Endothelial cell of umbilical vein (primary cell): ENCODE data around the gene NCOA5. TPM values are rescaled to one million over a fixed set of nuclear protein-coding genes. Genes with fewer than 3 reads are reported as not detected.

ENCODE experiments used
- BruUV-seq: library from RNA; stranded (reverse); fragments of 400-500 nt; replicated peaks from 2 replicates; lab custom pipeline; 2021; lab: Mats Ljungman, UMichigan
- CTCF ChIA-PET: fragments of 300-600, 350-600 bp; sonication (Branson Sonifier 250); formaldehyde crosslinking; loops from one replicate; lab custom pipeline; 2021; ENCODE audit warnings: antibody characterized with exemption, inconsistent platforms; lab: Charles Lee
- POLR2A ChIA-PET: fragments of 300-600, 350-600 bp; sonication (Branson Sonifier 250); formaldehyde crosslinking; loops from one replicate; lab custom pipeline; 2021; ENCODE audit warnings: antibody characterized with exemption, inconsistent platforms; lab: Charles Lee
- DNase-seq: peaks from one replicate; pipeline ENCODE4 v3.0.0-alpha.2; 2011; ENCODE audit warnings: low read depth, low spot score
- FAIRE-seq: peaks from 2 replicates; lab custom pipeline; 2011; peaks lifted over from hg19 to GRCh38; lab: Jason Lieb, UNC
- H2AFZ ChIP-seq: 2 replicates; pipeline ENCODE4 v1.6.0; 2012; ENCODE audit warnings: low read depth, low read length, control low read depth, inconsistent platforms
- H3K27ac ChIP-seq: 2 replicates; pipeline ENCODE4 v1.5.1; 2011; ENCODE audit warnings: low read depth, mild to moderate bottlenecking, control low read depth, low read length, moderate library complexity; ENCODE audit not compliant: insufficient read depth
- H3K27me3 ChIP-seq, 2 experiments: 2 replicates each; pipeline versions ENCODE4 v1.6.0 to v1.6.1; 2011; ENCODE audit warnings: low read length in 2 of 2, mixed read lengths in 1 of 2; ENCODE audit not compliant: control insufficient read depth in 2 of 2, insufficient read depth in 2 of 2
- H3K36me3 ChIP-seq, 2 experiments: 2 replicates in 1 of 2; 3 replicates in 1 of 2; pipeline ENCODE4 v1.5.1; 2011; ENCODE audit warnings: low read length in 2 of 2, mild to moderate bottlenecking in 1 of 2, moderate library complexity in 1 of 2; ENCODE audit not compliant: control insufficient read depth in 2 of 2, insufficient read depth in 2 of 2; ENCODE audit errors: extremely low read depth in 1 of 2
- H3K4me1 ChIP-seq: 3 replicates; pipeline ENCODE4 v1.5.1; 2011; ENCODE audit warnings: mild to moderate bottlenecking, low read length; ENCODE audit not compliant: control insufficient read depth, insufficient read depth; ENCODE audit errors: extremely low read depth
- H3K4me2 ChIP-seq: 2 replicates; pipeline ENCODE4 v1.6.1; 2011; ENCODE audit warnings: low read length, control low read depth, mixed read lengths; ENCODE audit not compliant: insufficient read depth
- H3K4me3 ChIP-seq, 3 experiments: fragments of 200-600 bp in 1 of 3; sonication (generic), shearing (Covaris generic) in 1 of 3; replicated peaks in 1 of 3; 2 replicates each; pipeline ENCODE4 v1.5.1; 2011 to 2016; ENCODE audit warnings: control low read depth in 3 of 3, low read length in 3 of 3, mild to moderate bottlenecking in 2 of 3, inconsistent platforms in 1 of 3, low read depth in 1 of 3, moderate library complexity in 1 of 3; ENCODE audit not compliant: insufficient read depth in 1 of 3
- H3K79me2 ChIP-seq: 2 replicates; pipeline ENCODE4 v1.6.0; 2012; ENCODE audit warnings: low read length, inconsistent platforms; ENCODE audit not compliant: control insufficient read depth, insufficient read depth
- H3K9ac ChIP-seq: replicated peaks from 2 replicates; pipeline ENCODE3; 2011; ENCODE audit warnings: low read length, control low read depth; ENCODE audit not compliant: insufficient read depth; ENCODE audit errors: extremely low read depth
- H3K9me1 ChIP-seq: replicated peaks from 3 replicates; pipeline ENCODE4 v1.6.0; 2011; ENCODE audit warnings: mild to moderate bottlenecking, low read length; ENCODE audit not compliant: control insufficient read depth, insufficient read depth; ENCODE audit errors: extremely low read depth
- H3K9me3 ChIP-seq: replicated peaks from 2 replicates; pipeline ENCODE4 v1.5.1; 2012; ENCODE audit warnings: low read length, inconsistent platforms; ENCODE audit not compliant: control insufficient read depth, insufficient read depth
- H4K20me1 ChIP-seq: replicated peaks from 2 replicates; pipeline ENCODE3; 2011; ENCODE audit warnings: mild to moderate bottlenecking, low read length; ENCODE audit not compliant: control insufficient read depth, insufficient read depth; ENCODE audit errors: extremely low read depth
- EZH2 ChIP-seq: IDR thresholded peaks from 2 replicates; pipeline ENCODE4 v1.6.1; 2012; ENCODE audit warnings: borderline replicate concordance, low read depth, mild to moderate bottlenecking, moderate library complexity, low read length, inconsistent platforms; ENCODE audit not compliant: severe bottlenecking
- FOS ChIP-seq: IDR thresholded peaks from 2 replicates; pipeline ENCODE4 v1.6.1; 2011; ENCODE audit warnings: mild to moderate bottlenecking, low read length, moderate library complexity, borderline replicate concordance; ENCODE audit not compliant: insufficient read depth
- GATA2 ChIP-seq: IDR thresholded peaks from 2 replicates; pipeline ENCODE4 v1.7.0; 2011; ENCODE audit warnings: low read depth, mild to moderate bottlenecking, moderate library complexity, mixed read lengths, low read length; ENCODE audit not compliant: insufficient read length, insufficient read depth
- JUN ChIP-seq: IDR thresholded peaks from 2 replicates; pipeline ENCODE4 v1.6.1; 2011; ENCODE audit warnings: borderline replicate concordance, low read depth; ENCODE audit not compliant: insufficient read length, insufficient read depth
- MYC ChIP-seq: IDR thresholded peaks from one replicate; pipeline ENCODE4 v1.6.1; 2011; ENCODE audit warnings: mild to moderate bottlenecking, low read depth, low read length
- POLR2A ChIP-seq: IDR thresholded peaks from 2 replicates; pipeline ENCODE4 v1.6.1; 2012; ENCODE audit warnings: low read depth, mild to moderate bottlenecking, control low read depth, low read length
- POLR2AphosphoS5 ChIP-seq: IDR thresholded peaks from 2 replicates; pipeline ENCODE4 v1.6.1; 2012; ENCODE audit warnings: low read depth, mild to moderate bottlenecking, control low read depth, low read length, moderate library complexity; ENCODE audit not compliant: insufficient read depth
- dilution Hi-C: fragments of 300-500 bp; cut with MboI; formaldehyde crosslinking; loops from one replicate; pipeline ENCODE4 v1.15.0; 2019; ENCODE audit warnings: low sequenced_read_pairs; ENCODE audit not compliant: extremely low pct_ligation_motif_present
- intact Hi-C: fragments of 100-400 bp; cut with micrococcal nuclease; formaldehyde crosslinking; loops from one replicate; pipeline ENCODE4 v1.10.0; 2022
- polyA plus RNA-seq, 4 experiments: library from polyadenylated mRNA; depleted of rRNA in 3 of 4; stranded (reverse) in 3 of 4; unstranded in 1 of 4; fragments of >200 nt; gene quantifications; 2 replicates each; pipeline versions ENCODE4 v1.2.1 to v1.2.3, GENCODE V29; 2011 to 2012; ENCODE audit warnings: missing spikeins in 1 of 4
- total RNA-seq: library from RNA; stranded (reverse); gene quantifications from 2 replicates; pipeline ENCODE4 v1.2.3, GENCODE V29; 2021
- TF ChIP-seq, protein P1 (sequence below), 2 donors: IDR thresholded peaks; 1 replicate in 1 of 2; 2 replicates in 1 of 2; pipeline ENCODE4 v1.5.1; 2011; ENCODE audit warnings: low read length in 2 of 2, mild to moderate bottlenecking in 2 of 2, moderate library complexity in 2 of 2, control low read depth in 1 of 2, inconsistent platforms in 1 of 2, low read depth in 1 of 2; ENCODE audit not compliant: insufficient read depth in 1 of 2; ENCODE audit errors: extremely low read depth in 1 of 2
- TF ChIP-seq, protein P2 (sequence below): IDR thresholded peaks from 2 replicates; pipeline ENCODE4 v1.6.1; 2011; ENCODE audit not compliant: insufficient read depth, insufficient read length

Gene NCOA5
- total and polyA plus RNA-seq, 2 donors (not counting 3 experiments of a cell fraction or from before 2014, with no cell fraction given), result 32.0 to 39.5 TPM

DNA sequence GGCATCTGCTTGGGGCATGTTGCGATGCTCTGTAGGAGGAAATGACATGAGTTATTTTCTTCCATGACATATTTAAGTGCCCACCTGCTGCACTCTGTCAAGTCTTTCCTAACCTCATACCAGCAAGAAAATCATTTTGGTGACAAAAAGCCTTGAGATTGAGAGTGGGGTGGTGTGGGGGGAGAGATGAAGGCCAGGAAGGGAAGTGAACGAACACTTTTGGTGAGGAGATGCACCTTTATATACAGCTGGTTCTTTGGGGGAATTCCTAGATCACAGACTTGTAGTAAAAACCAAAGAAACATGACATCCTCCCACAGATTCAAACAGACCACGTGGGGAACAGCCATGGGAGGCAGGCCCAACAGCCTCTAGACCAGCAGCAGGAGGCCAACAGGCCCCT is 26.1 kb downstream of the NCOA5 start:
- BruUV-seq, result no TSS peak
- intact Hi-C loops (no loop called here), dilution Hi-C loops (no loop called here)
- no peaks in the 10 kb centered on the region for H3K9me1 ChIP-seq
- no peaks in the 10 kb centered on the region for H3K79me2 ChIP-seq
- no peak for DNase-seq
- CTCF ChIA-PET, result no interaction called here
- no peak overlapping the region for H3K9ac ChIP-seq
- peaks cover 15% of the 10 kb centered on the region for H3K4me1 ChIP-seq
- H4K20me1 ChIP-seq, result no peaks in the 10 kb centered on the region
- H3K27me3 ChIP-seq, result peaks cover 0 to 5% of the 10 kb centered on the region in 2 experiments
- peaks cover 24 to 34% of the 10 kb centered on the region in 2 experiments for H3K36me3 ChIP-seq
- POLR2A ChIA-PET, result no interaction called here
- no peak overlapping the region for H3K4me2 ChIP-seq
- no peak overlapping the region for H2AFZ ChIP-seq
- H3K27ac ChIP-seq, result no peak overlapping the region
- no peaks in the 10 kb centered on the region for H3K9me3 ChIP-seq
- no peak overlapping the region for H3K4me3 ChIP-seq
- FAIRE-seq, result no peak
- no peak for TF ChIP-seq FOS
- no peak for TF ChIP-seq POLR2AphosphoS5
- no peak for TF ChIP-seq JUN
- no peak for TF ChIP-seq POLR2A
- TF ChIP-seq GATA2, result no peak

DNA sequence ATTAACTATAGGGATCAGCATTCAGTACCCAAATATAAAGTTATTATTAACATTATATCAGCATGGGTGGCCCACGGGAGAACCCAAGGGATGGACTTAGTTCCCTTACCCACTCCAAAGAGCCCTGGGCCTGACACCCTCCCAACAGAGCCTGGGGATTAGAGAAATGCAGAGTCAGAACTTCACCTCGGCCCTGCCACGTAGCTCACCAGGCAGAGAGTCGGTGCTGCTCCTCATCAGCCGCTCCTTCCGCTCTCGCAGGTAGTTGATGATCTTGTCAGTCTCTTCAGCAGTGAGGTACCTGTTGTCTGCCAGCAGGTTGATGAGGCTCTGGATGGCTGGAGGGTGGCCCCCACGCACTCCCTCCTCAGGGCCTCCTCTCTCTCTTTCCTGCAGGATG is 26.6 kb downstream of the NCOA5 start:
- ChIA-PET CTCF (no interaction called here), POLR2A (no interaction called here)
- Histone ChIP-seq H3K9me3 (no peaks in the 10 kb centered on the region), H3K27me3 (peaks cover 0 to 8% of the 10 kb centered on the region in 2 experiments), H3K4me2 (no peak overlapping the region), H2AFZ (no peak overlapping the region), H3K27ac (no peak overlapping the region), H3K9ac (no peak overlapping the region), H3K4me1 (peaks cover 19% of the 10 kb centered on the region), H4K20me1 (no peaks in the 10 kb centered on the region), H3K36me3 (peaks cover 24 to 34% of the 10 kb centered on the region in 2 experiments), H3K79me2 (no peaks in the 10 kb centered on the region), H3K9me1 (no peaks in the 10 kb centered on the region), H3K4me3 (no peak overlapping the region)
- dilution Hi-C loops, result no loop called here
- BruUV-seq, result no TSS peak
- DNase-seq (no peak), FAIRE-seq (no peak)
- TF ChIP-seq, protein P1, sequence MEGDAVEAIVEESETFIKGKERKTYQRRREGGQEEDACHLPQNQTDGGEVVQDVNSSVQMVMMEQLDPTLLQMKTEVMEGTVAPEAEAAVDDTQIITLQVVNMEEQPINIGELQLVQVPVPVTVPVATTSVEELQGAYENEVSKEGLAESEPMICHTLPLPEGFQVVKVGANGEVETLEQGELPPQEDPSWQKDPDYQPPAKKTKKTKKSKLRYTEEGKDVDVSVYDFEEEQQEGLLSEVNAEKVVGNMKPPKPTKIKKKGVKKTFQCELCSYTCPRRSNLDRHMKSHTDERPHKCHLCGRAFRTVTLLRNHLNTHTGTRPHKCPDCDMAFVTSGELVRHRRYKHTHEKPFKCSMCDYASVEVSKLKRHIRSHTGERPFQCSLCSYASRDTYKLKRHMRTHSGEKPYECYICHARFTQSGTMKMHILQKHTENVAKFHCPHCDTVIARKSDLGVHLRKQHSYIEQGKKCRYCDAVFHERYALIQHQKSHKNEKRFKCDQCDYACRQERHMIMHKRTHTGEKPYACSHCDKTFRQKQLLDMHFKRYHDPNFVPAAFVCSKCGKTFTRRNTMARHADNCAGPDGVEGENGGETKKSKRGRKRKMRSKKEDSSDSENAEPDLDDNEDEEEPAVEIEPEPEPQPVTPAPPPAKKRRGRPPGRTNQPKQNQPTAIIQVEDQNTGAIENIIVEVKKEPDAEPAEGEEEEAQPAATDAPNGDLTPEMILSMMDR (IDR thresholded peaks at IDR 0.05; ENCODE audit: extremely low read depth in 1 of 2, insufficient read depth in 1 of 2, low read depth in 1 of 2, low read length in 2 of 2), result no peak
- TF ChIP-seq FOS (no peak), MYC (no peak), EZH2 (no peak), GATA2 (no peak), POLR2A (no peak), JUN (no peak), POLR2AphosphoS5 (no peak)
- TF ChIP-seq, protein P2, sequence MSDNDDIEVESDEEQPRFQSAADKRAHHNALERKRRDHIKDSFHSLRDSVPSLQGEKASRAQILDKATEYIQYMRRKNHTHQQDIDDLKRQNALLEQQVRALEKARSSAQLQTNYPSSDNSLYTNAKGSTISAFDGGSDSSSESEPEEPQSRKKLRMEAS, result no peak
- intact Hi-C loops, result no loop called here
